ENCODE measurements around the gene PPP4R2.
A peak's percentile ranks its signal among the peaks of the same experiment; 100 is the strongest.

The PPP4R2 gene

DNA sequence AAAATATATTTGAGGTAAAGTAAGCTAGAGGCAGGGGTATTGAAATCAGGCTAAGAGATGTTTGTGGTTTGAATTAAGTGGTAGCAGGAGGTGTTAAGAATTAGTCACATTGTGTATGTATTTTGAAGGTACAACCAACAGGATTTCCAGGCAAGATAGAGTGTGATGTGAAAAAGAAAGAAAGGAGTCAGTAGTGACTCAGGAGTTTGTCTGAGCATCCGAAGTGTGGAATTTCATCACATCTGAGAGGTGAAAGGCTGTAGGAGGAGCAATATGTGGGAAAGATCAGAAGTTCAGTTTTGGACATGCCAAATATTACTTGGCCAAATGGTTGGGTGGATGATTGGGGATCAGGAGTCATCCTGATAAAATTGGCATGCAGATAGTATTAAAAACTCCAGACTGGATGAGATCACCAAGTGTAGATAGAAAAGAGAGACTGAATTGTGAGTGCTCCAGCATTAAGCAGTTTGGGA is 32.7 kb downstream of the PPP4R2 start:
- H3K4me3 ChIP-seq (ENCODE audit: low read depth, low read length) = no peak overlapping the region
- no peak for DNase-seq (ENCODE audit: low read depth)
- TF ChIP-seq, protein P1, sequence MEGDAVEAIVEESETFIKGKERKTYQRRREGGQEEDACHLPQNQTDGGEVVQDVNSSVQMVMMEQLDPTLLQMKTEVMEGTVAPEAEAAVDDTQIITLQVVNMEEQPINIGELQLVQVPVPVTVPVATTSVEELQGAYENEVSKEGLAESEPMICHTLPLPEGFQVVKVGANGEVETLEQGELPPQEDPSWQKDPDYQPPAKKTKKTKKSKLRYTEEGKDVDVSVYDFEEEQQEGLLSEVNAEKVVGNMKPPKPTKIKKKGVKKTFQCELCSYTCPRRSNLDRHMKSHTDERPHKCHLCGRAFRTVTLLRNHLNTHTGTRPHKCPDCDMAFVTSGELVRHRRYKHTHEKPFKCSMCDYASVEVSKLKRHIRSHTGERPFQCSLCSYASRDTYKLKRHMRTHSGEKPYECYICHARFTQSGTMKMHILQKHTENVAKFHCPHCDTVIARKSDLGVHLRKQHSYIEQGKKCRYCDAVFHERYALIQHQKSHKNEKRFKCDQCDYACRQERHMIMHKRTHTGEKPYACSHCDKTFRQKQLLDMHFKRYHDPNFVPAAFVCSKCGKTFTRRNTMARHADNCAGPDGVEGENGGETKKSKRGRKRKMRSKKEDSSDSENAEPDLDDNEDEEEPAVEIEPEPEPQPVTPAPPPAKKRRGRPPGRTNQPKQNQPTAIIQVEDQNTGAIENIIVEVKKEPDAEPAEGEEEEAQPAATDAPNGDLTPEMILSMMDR (IDR thresholded peaks at IDR 0.05; ENCODE audit: control insufficient read depth, extremely low read depth, insufficient read depth) = no peak

DNA sequence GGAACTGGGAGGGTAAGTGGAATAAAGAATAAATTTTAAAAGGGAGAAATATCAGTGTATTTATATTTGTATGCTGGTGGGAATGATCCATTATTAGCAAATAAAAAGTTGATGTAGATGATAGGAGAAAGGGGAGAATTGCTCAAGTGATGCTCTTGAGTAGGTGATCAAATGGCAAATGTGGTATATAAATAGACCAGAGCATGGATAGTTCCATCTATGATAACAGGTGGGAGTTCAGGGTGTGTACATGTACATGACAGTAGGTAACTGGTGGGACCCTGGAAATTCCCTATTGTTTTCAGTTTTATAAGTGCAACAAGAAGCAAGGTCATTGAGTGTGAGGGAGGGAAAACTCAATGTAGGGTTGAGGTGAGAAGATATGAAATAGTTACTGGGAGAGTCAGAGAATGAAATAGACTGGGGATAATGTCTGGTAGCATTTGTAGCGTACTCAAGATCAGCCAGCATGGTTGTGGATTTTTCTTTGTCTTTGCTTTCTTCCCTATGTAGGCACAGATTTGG is 33.5 kb downstream of the PPP4R2 start:
- no peak overlapping the region for H3K4me3 ChIP-seq (ENCODE audit: low read depth, low read length)
- TF ChIP-seq, protein P1 (IDR thresholded peaks at IDR 0.05; ENCODE audit: control insufficient read depth, extremely low read depth, insufficient read depth) = no peak
- no peak for DNase-seq (ENCODE audit: low read depth)

DNA sequence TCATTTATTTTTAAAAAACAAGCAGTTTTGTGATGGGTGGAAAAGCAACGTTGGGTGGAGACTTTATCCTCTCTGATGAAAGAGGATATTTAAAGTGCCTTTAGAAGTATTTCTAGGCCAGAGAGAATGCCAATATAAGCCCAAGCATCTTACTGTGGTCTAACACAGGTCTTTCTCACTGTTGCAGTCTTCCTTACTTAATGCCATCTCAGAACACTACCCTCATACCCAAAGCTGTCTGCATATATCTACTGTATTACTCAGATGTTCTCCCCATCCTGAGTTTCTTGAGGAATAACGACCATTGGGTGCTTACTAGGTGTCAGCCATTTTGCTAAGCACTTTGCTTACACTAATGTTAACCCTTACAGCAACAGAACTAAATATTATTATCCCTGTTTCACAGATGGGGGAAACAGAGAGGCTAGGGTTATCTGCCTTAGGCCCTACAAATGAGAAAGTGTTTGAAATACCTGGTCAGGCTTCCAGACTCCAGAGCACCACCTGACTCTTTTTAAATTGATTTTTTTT is 35.0 kb downstream of the PPP4R2 start:
- no peak overlapping the region for H3K4me3 ChIP-seq (ENCODE audit: low read depth, low read length)
- TF ChIP-seq, protein P1 (IDR thresholded peaks at IDR 0.05; ENCODE audit: control insufficient read depth, extremely low read depth, insufficient read depth) = no peak
- DNase-seq (ENCODE audit: low read depth) = no peak

DNA sequence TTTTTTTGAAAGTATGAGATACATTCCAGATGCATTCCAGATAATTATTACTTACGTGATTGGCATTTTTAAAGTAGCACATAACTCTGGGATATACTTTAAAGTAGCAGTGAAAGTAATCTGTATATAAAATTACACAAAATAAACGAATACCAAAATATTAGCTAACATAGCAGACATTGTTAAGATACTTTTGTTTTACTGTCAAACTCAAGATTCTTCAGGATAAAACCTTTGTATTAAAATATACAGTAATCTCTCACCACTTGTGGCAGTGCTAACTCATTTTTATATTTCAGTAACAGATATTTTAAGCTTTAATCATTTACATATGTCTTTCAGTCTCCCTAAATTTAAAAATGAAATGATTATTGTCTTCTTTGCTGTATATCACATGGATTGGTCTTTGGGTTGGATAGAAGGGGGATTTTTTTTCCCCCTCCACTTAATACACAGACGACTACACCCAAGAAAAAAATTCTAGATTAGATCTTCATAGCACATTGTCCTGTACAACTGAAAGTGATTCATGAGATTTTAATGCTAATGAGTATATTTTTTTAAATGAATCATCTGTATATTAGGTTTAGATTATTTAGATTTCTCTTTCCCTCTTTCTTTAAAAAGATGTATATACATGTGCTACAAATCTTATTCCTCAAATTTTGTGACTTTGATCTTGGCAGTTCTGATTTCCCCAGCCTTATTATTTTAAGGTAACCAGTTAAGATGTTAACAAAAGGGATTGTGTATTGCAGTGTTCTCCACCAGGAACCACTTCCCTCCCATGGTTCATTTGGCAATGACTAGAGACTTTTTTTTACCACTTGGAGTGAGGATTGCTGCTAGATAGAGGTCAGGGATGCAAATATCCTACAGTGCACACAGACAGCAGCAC is 40.3 kb downstream of the PPP4R2 start:
- no peak for DNase-seq (ENCODE audit: low read depth)
- H3K4me3 ChIP-seq (ENCODE audit: low read depth, low read length) = no peak overlapping the region
- TF ChIP-seq, protein P1 (IDR thresholded peaks at IDR 0.05; ENCODE audit: control insufficient read depth, extremely low read depth, insufficient read depth) = no peak

DNA sequence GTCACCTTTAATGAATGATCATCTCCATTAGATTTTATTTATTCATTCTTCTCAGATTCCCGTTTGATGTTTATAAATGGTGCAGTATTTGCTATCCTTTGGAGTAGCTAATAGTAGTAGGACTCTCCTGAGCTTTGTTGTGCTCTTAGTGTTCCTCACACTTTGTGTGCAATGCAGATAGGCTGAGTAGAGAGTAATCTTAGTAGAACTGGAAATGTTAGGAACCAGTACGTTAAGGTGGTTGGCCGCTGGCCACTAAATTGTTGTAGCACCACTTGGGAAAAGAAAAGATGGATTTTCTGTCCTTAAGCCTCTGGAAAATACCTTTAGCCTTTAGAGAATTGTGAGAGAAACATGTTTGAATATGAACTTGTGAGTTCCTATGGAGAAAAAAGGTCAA is 44.9 kb downstream of the PPP4R2 start:
- no peak overlapping the region for H3K4me3 ChIP-seq (ENCODE audit: low read depth, low read length)
- peak; percentile 27 for DNase-seq (ENCODE audit: low read depth)
- TF ChIP-seq, protein P1 (IDR thresholded peaks at IDR 0.05; ENCODE audit: control insufficient read depth, extremely low read depth, insufficient read depth) = no peak

DNA sequence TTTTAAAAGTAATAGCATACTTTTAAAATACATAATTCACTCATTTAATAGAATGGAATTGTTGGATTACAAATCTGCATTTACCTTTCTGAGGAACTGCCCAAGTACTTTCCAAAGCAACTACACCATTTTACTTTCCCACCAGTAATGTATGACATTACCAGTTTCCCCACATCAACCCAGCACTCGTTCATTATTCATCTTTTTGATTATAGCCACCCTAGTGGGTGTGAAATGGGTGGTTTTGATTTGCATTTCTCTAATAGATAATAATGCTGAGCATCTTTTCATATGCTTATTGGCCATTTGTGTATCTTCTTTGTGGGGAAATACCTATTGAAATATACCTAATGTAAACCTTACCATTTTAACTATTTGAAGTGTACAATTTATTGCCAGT is 46.8 kb downstream of the PPP4R2 start:
- TF ChIP-seq, protein P1 (IDR thresholded peaks at IDR 0.05; ENCODE audit: control insufficient read depth, extremely low read depth, insufficient read depth) = no peak
- no peak overlapping the region for H3K4me3 ChIP-seq (ENCODE audit: low read depth, low read length)
- no peak for DNase-seq (ENCODE audit: low read depth)
